Keratinocyte (primary cell): Measurements from ENCODE around the gene TLE1. TPM values are rescaled to one million over a fixed set of nuclear protein-coding genes. Genes with fewer than 3 reads are reported as not detected.

Experiments
- DNase-seq: peaks from one replicate; pipeline ENCODE4 v3.0.0-alpha.2; 2011; ENCODE audit warnings: low read depth, missing footprints, low spot score
- FAIRE-seq: peaks from 2 replicates; lab custom pipeline; 2011; peaks lifted over from hg19 to GRCh38; lab: Jason Lieb, UNC
- H2AFZ ChIP-seq: 2 replicates; pipeline ENCODE4 v1.6.0; 2012; ENCODE audit warnings: low read length, control low read depth, inconsistent platforms; ENCODE audit not compliant: control insufficient read depth
- H3K27ac ChIP-seq: 2 replicates; pipeline ENCODE4 v1.5.1; 2011; ENCODE audit warnings: low read length; ENCODE audit not compliant: control insufficient read depth, insufficient read depth
- H3K27me3 ChIP-seq: 3 replicates; pipeline ENCODE4 v1.6.0; 2011; ENCODE audit warnings: low read length; ENCODE audit not compliant: control insufficient read depth, insufficient read depth; ENCODE audit errors: extremely low read depth
- H3K36me3 ChIP-seq, 2 experiments: 2 replicates in 1 of 2; 3 replicates in 1 of 2; pipeline ENCODE4 v1.5.1; 2011; ENCODE audit warnings: low read length in 2 of 2, mild to moderate bottlenecking in 1 of 2; ENCODE audit not compliant: control insufficient read depth in 2 of 2, insufficient read depth in 2 of 2; ENCODE audit errors: extremely low read depth in 1 of 2
- H3K4me1 ChIP-seq: 3 replicates; pipeline ENCODE4 v1.5.1; 2011; ENCODE audit warnings: low read length; ENCODE audit not compliant: control insufficient read depth, insufficient read depth; ENCODE audit errors: extremely low read depth
- H3K4me2 ChIP-seq: 3 replicates; pipeline ENCODE4 v1.6.0; 2011; ENCODE audit warnings: low read depth, low read length; ENCODE audit not compliant: control insufficient read depth, insufficient read depth; ENCODE audit errors: extremely low read depth
- H3K4me3 ChIP-seq, 3 experiments: fragments of 200-600 bp in 1 of 3; sonication (generic) in 1 of 3; 2 replicates in 2 of 3; 3 replicates in 1 of 3; pipeline ENCODE4 v1.5.1; 2011 to 2016; ENCODE audit warnings: low read length in 3 of 3, mild to moderate bottlenecking in 3 of 3, control low read depth in 2 of 3, inconsistent platforms in 1 of 3, low read depth in 1 of 3, mixed read lengths in 1 of 3, mixed run types in 1 of 3, moderate library complexity in 1 of 3; ENCODE audit not compliant: control insufficient read depth in 2 of 3, insufficient read depth in 2 of 3; ENCODE audit errors: extremely low read depth in 1 of 3
- H3K79me2 ChIP-seq: 2 replicates; pipeline ENCODE4 v1.6.0; 2012; ENCODE audit warnings: low read length; ENCODE audit not compliant: control insufficient read depth, insufficient read depth
- H3K9ac ChIP-seq: 3 replicates; pipeline ENCODE4 v1.6.0; 2011; ENCODE audit warnings: low read length; ENCODE audit not compliant: control insufficient read depth, insufficient read depth; ENCODE audit errors: extremely low read depth
- H3K9me1 ChIP-seq: 3 replicates; pipeline ENCODE4 v1.6.0; 2011; ENCODE audit warnings: low read length; ENCODE audit not compliant: control insufficient read depth, insufficient read depth; ENCODE audit errors: extremely low read depth
- H3K9me3 ChIP-seq: 2 replicates; pipeline ENCODE4 v1.5.1; 2012; ENCODE audit warnings: low read depth, low read length; ENCODE audit not compliant: control insufficient read depth
- H4K20me1 ChIP-seq: 3 replicates; pipeline ENCODE4 v1.6.0; 2011; ENCODE audit warnings: low read length; ENCODE audit not compliant: control insufficient read depth, insufficient read depth; ENCODE audit errors: extremely low read depth
- EZH2 ChIP-seq: IDR thresholded peaks from one replicate; pipeline ENCODE4 v1.6.1; 2012; ENCODE audit warnings: inconsistent platforms, mild to moderate bottlenecking, low read length, moderate library complexity
- dilution Hi-C: fragments of 300-500 bp; cut with MboI; formaldehyde crosslinking; loops from one replicate; pipeline ENCODE4 v1.7.0; 2020; ENCODE audit warnings: low sequenced_read_pairs; ENCODE audit not compliant: extremely low pct_ligation_motif_present
- polyA plus RNA-seq, 5 experiments: library from polyadenylated mRNA; depleted of rRNA in 3 of 5; stranded (reverse) in 3 of 5; stranded (forward) in 1 of 5; unstranded in 1 of 5; fragments of >200 nt; gene quantifications; 1 replicate in 1 of 5; 2 replicates in 3 of 5; 3 replicates in 1 of 5; pipeline versions ENCODE4 v1.2.1 to v1.2.3, GENCODE V29; 2011 to 2012; ENCODE audit warnings: missing spikeins in 2 of 5, low read depth in 1 of 5, low replicate concordance in 1 of 5
- TF ChIP-seq, protein P1 (sequence below), 3 experiments: IDR thresholded peaks in 1 of 3; conservative IDR thresholded peaks in 1 of 3; optimal IDR thresholded peaks in 1 of 3; 2 replicates in 2 of 3; 3 replicates in 1 of 3; pipeline versions ENCODE3 to v1.5.1; 2011; ENCODE audit warnings: low read length in 3 of 3, mild to moderate bottlenecking in 3 of 3, moderate library complexity in 2 of 3, control low read depth in 1 of 3, inconsistent platforms in 1 of 3; ENCODE audit not compliant: insufficient read depth in 2 of 3; ENCODE audit errors: extremely low read depth in 1 of 3

TLE1 gene
- polyA plus RNA-seq, 1 donor (not counting 4 experiments of a cell fraction or from before 2014, with no cell fraction given), result 29.6 TPM

DNA sequence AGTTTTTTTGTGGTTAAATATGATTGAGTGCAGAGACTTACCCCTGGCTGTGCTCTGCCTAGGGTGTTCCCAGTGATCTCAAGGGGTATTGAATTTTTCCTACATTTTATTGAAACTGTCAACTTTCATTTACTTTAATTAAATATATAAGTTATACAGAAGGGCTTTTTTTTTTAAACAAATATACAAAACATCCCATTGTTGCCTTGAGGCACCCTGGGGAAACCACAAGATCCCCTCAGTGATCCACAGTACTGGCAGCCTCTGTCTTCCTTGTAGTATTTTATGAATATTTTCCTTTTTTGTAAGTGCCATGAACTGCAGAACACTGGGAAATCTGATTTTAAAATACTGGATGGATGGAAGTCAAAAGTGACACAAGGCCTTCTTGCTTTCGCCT, 123.7 kb downstream of the TLE1 start:
- Histone ChIP-seq H2AFZ (no peak overlapping the region), H3K4me2 (no peak overlapping the region), H3K9ac (no peak overlapping the region), H3K36me3 (no peaks in the 10 kb centered on the region), H3K9me3 (no peaks in the 10 kb centered on the region), H3K9me1 (no peaks in the 10 kb centered on the region), H3K4me3 (no peak overlapping the region), H3K4me1 (peaks cover 12% of the 10 kb centered on the region), H3K27ac (no peak overlapping the region), H3K27me3 (no peaks in the 10 kb centered on the region), H3K79me2 (no peaks in the 10 kb centered on the region), H4K20me1 (no peaks in the 10 kb centered on the region)
- no peak for DNase-seq
- dilution Hi-C loops, result no loop called here
- TF ChIP-seq EZH2, result no peak
- TF ChIP-seq, protein P1, sequence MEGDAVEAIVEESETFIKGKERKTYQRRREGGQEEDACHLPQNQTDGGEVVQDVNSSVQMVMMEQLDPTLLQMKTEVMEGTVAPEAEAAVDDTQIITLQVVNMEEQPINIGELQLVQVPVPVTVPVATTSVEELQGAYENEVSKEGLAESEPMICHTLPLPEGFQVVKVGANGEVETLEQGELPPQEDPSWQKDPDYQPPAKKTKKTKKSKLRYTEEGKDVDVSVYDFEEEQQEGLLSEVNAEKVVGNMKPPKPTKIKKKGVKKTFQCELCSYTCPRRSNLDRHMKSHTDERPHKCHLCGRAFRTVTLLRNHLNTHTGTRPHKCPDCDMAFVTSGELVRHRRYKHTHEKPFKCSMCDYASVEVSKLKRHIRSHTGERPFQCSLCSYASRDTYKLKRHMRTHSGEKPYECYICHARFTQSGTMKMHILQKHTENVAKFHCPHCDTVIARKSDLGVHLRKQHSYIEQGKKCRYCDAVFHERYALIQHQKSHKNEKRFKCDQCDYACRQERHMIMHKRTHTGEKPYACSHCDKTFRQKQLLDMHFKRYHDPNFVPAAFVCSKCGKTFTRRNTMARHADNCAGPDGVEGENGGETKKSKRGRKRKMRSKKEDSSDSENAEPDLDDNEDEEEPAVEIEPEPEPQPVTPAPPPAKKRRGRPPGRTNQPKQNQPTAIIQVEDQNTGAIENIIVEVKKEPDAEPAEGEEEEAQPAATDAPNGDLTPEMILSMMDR (optimal IDR thresholded peaks at IDR 0.05 in 1 of 3, IDR thresholded peaks at IDR 0.05 in 1 of 3, conservative IDR thresholded peaks at IDR 0.05 in 1 of 3; ENCODE audit: extremely low read depth in 1 of 3, insufficient read depth in 2 of 3, low read length in 3 of 3), result no peak
- no peak for FAIRE-seq

DNA sequence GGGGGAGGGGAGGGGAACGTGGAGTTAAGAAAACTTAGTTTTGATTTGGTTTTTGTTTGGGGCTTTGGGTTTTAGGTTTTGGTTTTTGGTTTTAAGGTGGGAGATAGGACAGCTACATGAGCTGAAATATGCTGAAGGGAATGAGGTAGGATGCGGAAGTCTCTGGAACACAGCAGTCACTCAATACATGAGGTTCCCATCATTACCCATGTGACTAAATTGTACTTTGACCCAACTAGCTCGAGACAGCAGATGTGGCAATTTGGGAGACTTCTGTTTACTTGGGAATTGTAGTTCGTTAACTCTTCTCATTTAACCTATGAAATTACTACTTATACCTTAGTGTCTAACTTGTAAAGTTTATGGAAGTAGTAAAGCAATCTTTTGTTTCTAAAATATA, 124.2 kb downstream of the TLE1 start:
- H3K79me2 ChIP-seq, result no peaks in the 10 kb centered on the region
- no peak overlapping the region for H2AFZ ChIP-seq
- TF ChIP-seq EZH2, result no peak
- H3K9me1 ChIP-seq, result no peaks in the 10 kb centered on the region
- DNase-seq (no peak), FAIRE-seq (no peak)
- no peak overlapping the region for H3K4me3 ChIP-seq
- no peak overlapping the region for H3K9ac ChIP-seq
- no peak overlapping the region for H3K4me2 ChIP-seq
- dilution Hi-C loops, result no loop called here
- H3K9me3 ChIP-seq, result no peaks in the 10 kb centered on the region
- no peaks in the 10 kb centered on the region for H3K27me3 ChIP-seq
- H3K27ac ChIP-seq, result no peak overlapping the region
- H3K36me3 ChIP-seq, result no peaks in the 10 kb centered on the region
- peaks cover 17% of the 10 kb centered on the region for H3K4me1 ChIP-seq
- H4K20me1 ChIP-seq, result no peaks in the 10 kb centered on the region

DNA sequence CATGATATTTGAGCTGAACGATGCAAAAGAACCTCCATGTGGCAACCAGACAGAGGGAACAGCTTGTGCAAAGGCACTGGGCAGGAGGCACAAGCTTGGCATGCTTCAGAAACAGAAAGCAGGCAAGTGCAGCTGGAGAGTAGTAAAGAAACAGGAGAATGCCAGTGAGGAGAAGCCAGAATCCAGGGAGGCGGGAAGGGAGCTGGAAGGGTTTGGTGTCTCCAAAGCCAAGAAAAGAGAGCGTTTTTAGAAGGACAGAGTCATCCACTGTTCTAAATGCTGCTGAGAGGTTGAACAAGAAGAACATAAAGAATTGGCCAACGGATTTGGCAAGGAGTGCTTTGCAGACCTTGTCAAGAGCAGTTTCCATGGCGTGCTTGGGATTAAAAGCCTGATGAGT, 124.7 kb downstream of the TLE1 start:
- Histone ChIP-seq H3K4me2 (no peak overlapping the region), H3K27ac (no peak overlapping the region), H3K9me1 (no peaks in the 10 kb centered on the region), H3K27me3 (no peaks in the 10 kb centered on the region), H3K36me3 (no peaks in the 10 kb centered on the region), H3K4me3 (no peak overlapping the region), H2AFZ (no peak overlapping the region), H3K4me1 (peaks cover 22% of the 10 kb centered on the region), H4K20me1 (no peaks in the 10 kb centered on the region), H3K79me2 (no peaks in the 10 kb centered on the region), H3K9ac (no peak overlapping the region), H3K9me3 (no peaks in the 10 kb centered on the region)
- TF ChIP-seq, protein P1 (optimal IDR thresholded peaks at IDR 0.05 in 1 of 3, IDR thresholded peaks at IDR 0.05 in 1 of 3, conservative IDR thresholded peaks at IDR 0.05 in 1 of 3; ENCODE audit: extremely low read depth in 1 of 3, insufficient read depth in 2 of 3, low read length in 3 of 3), result no peak
- no peak for TF ChIP-seq EZH2
- FAIRE-seq (no peak), DNase-seq (no peak)
- dilution Hi-C loops, result no loop called here
